ENCODE measurements around the gene TAS2R39.

The TAS2R39 gene

DNA sequence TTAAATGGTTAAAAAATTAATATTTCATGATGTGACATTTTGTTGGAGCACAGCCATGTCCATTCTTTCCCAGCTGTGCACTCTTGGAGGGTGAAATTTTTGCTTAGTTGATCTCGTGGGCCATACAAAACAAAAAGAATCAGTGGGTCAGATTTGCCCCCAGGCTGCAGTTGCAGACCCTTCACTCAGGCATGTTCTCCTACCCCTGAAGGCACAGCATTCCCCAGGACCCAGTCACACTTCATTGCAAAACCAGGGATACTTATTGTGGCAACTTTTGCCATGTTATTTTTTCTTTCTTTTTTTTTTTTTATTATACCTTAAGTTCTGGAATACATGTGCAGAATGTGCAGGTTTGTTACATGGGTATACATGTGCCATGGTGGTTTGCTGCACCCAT, 44.6 kb downstream of the TAS2R39 start:
- TF ChIP-seq MYC (IDR thresholded peaks at IDR 0.05; ENCODE audit: low read depth, low read length): no peak
- no peak for TF ChIP-seq POLR2A (IDR thresholded peaks at IDR 0.05; ENCODE audit: extremely low read depth, insufficient read length)
- no peak overlapping the region for H3K4me3 ChIP-seq (ENCODE audit: low read depth, low read length)
- DNase-seq (ENCODE audit: low read depth): no peak

- no peak overlapping the region for H3K4me3 ChIP-seq (ENCODE audit: low read depth, low read length)
- DNase-seq (ENCODE audit: low read depth): no peak
- TF ChIP-seq MYC (IDR thresholded peaks at IDR 0.05; ENCODE audit: low read depth, low read length): no peak
Measured at GRCh38 chr7:143229054-143229790, 46.0 kb downstream of the TAS2R39 start.

- no peak overlapping the region for H3K4me3 ChIP-seq (ENCODE audit: low read depth, low read length)
- DNase-seq (ENCODE audit: low read depth): no peak
- TF ChIP-seq POLR2A (IDR thresholded peaks at IDR 0.05; ENCODE audit: extremely low read depth, insufficient read length): no peak
- TF ChIP-seq MAX (IDR thresholded peaks at IDR 0.05; ENCODE audit: low read depth, low read length): no peak
- no peak for TF ChIP-seq CTCF (IDR thresholded peaks at IDR 0.05; ENCODE audit: low read depth, low read length)
- TF ChIP-seq MYC (IDR thresholded peaks at IDR 0.05; ENCODE audit: low read depth, low read length): no peak
Measured at GRCh38 chr7:143230602-143231457, 47.6 kb downstream of the TAS2R39 start.

Data from NB4 (cell line).